Stomach (tissue), 9 donors: ENCODE measurements around the gene DCP1A. TPM values are rescaled to one million over a fixed set of nuclear protein-coding genes. Genes with fewer than 3 reads are reported as not detected.
A peak's percentile ranks its signal among the peaks of the same experiment; 100 is the strongest.

Source experiments
- DNase-seq, 2 donors: peaks; one replicate each; pipeline versions ENCODE4 v3.0.0 to v3.0.0-alpha.2; 2013 to 2019
- H3K27ac ChIP-seq, 5 donors: fragments of 200-600 bp in 4 of 5; sonication (generic) in 4 of 5; one replicate each; pipeline ENCODE4 v1.5.1; 2013 to 2019; ENCODE audit warnings: mild to moderate bottlenecking in 1 of 5, moderate library complexity in 1 of 5
- H3K27me3 ChIP-seq, 3 donors: fragments of 200-600 bp; sonication (generic); one replicate each; pipeline ENCODE4 v1.5.1; 2017 to 2019; ENCODE audit warnings: mixed run types in 1 of 3
- H3K36me3 ChIP-seq, 4 donors: fragments of 200-600 bp; sonication (generic); 1 replicate in 3 of 4; 2 replicates in 1 of 4; pipeline ENCODE4 v1.5.1; 2016 to 2019
- H3K4me1 ChIP-seq, 4 donors: fragments of 200-600 bp; sonication (generic); one replicate each; pipeline ENCODE4 v1.5.1; 2016 to 2019
- H3K4me3 ChIP-seq, 4 donors: fragments of 200-600 bp; sonication (generic) in 3 of 4; one replicate each; pipeline ENCODE4 v1.5.1; 2016 to 2019; ENCODE audit warnings: mild to moderate bottlenecking in 1 of 4
- H3K9me3 ChIP-seq, 4 donors: fragments of 200-600 bp; sonication (generic); one replicate each; pipeline ENCODE4 v1.5.1; 2016 to 2019
- EP300 ChIP-seq: sonication (generic); formaldehyde crosslinking; IDR thresholded peaks from one replicate; pipeline ENCODE4 v1.6.1; 2017; ENCODE audit warnings: antibody characterized with exemption
- POLR2A ChIP-seq, 4 donors: fragments of 450-650 bp; IDR thresholded peaks; one replicate each; pipeline ENCODE4 v1.6.1; 2016; ENCODE audit warnings: antibody characterized with exemption in 4 of 4, control low read depth in 2 of 4, mild to moderate bottlenecking in 1 of 4, moderate library complexity in 1 of 4
- POLR2AphosphoS5 ChIP-seq, 3 donors: sonication (generic); formaldehyde crosslinking; IDR thresholded peaks; one replicate each; pipeline ENCODE4 v1.6.1; 2016; ENCODE audit warnings: antibody characterized with exemption in 3 of 3
- WGBS, 5 donors: extraction: QIAGEN DNeasy Blood & Tissue Kit in 3 of 5; methylation state at CpG; one replicate each; pipeline versions ENCODE4 v1.1.5 to v1.1.7; 2013 to 2018; 5-methylcytosine and 5-hydroxymethylcytosine counted together
- intact Hi-C: fragments of 100-400 bp; cut with DNase I; formaldehyde crosslinking; loops from one replicate; pipeline ENCODE4 v1.15.1; 2023; ENCODE audit warnings: low total_unique reads
- polyA plus RNA-seq, 3 donors: library from polyadenylated mRNA; stranded (reverse); fragments of 200-250 nt; gene quantifications; one replicate each; pipeline ENCODE4 v1.2.3, GENCODE V29; 2013
- total RNA-seq, 5 donors: library from RNA; depleted of rRNA; stranded (reverse); fragments of >200 nt; gene quantifications; one replicate each; pipeline versions ENCODE4 v1.1.0 to v1.2.3, GENCODE V29; 2014 to 2016
- TF ChIP-seq, protein P1 (sequence below), 7 experiments: fragments of 450-650 bp in 4 of 7; fragments of 200-600 bp in 3 of 7; sonication (generic) in 3 of 7; IDR thresholded peaks; one replicate each; pipeline ENCODE4 v1.5.1; 2016 to 2019; ENCODE audit warnings: antibody characterized with exemption in 7 of 7, control low read depth in 2 of 7, mild to moderate bottlenecking in 1 of 7
- donor health status: healthy with polysubstance abuse.
- donor health status: Bipolar disorder and iron deficiency.
- donor health status: healthy.

DCP1A gene
- total and polyA plus RNA-seq, 8 donors = 4.5 to 20.6 (median 11.2) TPM

DNA sequence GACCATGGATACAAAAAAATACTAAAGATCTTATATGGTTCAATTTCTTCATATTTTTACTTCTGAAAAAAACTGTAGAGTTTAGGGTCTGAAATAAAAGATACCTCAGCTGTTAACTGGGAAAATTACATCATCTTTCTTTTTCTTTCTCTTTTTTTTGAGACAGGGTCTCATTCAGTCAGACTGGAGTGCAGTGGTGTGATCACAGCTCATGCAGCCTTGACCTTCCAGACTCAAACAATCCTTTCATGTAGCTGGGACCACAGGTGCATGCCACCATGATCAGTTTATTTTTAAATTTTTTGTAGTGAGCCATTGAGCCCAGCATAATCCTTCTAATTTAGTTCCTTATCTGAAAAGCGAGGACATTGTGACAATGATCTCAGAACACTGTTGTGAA, 51.9 kb downstream of the DCP1A start:
- Histone ChIP-seq H3K4me3 (no peak overlapping the region), H3K4me1 (peaks cover 0 to 12% (median 5%) of the 10 kb centered on the region in 4 donors), H3K27ac (no peak overlapping the region), H3K9me3 (no peaks in the 10 kb centered on the region), H3K27me3 (no peaks in the 10 kb centered on the region), H3K36me3 (peaks cover 11 to 77% (median 66%) of the 10 kb centered on the region in 4 donors)
- intact Hi-C loops = no loop called here
- 94 to 100% (median 98%) methylated on average over 1 of the region's 1 CpG for WGBS, 5 donors
- no peak for TF ChIP-seq POLR2AphosphoS5 (IDR thresholded peaks at IDR 0.05)
- TF ChIP-seq, protein P1, sequence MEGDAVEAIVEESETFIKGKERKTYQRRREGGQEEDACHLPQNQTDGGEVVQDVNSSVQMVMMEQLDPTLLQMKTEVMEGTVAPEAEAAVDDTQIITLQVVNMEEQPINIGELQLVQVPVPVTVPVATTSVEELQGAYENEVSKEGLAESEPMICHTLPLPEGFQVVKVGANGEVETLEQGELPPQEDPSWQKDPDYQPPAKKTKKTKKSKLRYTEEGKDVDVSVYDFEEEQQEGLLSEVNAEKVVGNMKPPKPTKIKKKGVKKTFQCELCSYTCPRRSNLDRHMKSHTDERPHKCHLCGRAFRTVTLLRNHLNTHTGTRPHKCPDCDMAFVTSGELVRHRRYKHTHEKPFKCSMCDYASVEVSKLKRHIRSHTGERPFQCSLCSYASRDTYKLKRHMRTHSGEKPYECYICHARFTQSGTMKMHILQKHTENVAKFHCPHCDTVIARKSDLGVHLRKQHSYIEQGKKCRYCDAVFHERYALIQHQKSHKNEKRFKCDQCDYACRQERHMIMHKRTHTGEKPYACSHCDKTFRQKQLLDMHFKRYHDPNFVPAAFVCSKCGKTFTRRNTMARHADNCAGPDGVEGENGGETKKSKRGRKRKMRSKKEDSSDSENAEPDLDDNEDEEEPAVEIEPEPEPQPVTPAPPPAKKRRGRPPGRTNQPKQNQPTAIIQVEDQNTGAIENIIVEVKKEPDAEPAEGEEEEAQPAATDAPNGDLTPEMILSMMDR (IDR thresholded peaks at IDR 0.05) = no peak
- TF ChIP-seq EP300 = no peak
- no peak for DNase-seq

DNA sequence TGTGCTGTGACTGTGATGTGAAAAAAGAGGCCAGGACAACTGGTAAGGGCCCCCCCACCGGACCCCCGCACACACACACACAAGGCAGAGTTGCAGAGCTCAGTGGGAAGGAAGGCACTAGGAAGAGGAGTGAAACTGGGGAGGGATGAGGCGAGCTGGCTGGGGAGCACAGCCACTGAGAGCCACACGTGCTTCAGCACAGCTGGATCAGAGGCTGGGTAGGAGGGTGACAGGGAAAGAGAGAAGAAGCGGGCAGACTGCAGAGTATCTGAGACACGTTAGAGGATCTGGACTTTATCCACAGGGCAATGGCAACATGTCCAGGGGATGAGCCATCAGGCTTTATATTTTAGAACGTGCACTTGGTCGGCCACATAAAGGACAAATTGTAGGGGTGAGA, 53.5 kb downstream of the DCP1A start:
- Histone ChIP-seq H3K27me3 (no peaks in the 10 kb centered on the region), H3K27ac (no peak overlapping the region), H3K9me3 (no peaks in the 10 kb centered on the region), H3K36me3 (peaks cover 11 to 77% (median 70%) of the 10 kb centered on the region in 4 donors), H3K4me1 (no peaks in the 10 kb centered on the region), H3K4me3 (no peak overlapping the region)
- intact Hi-C loops = no loop called here
- no peak for DNase-seq
- 88 to 94% (median 91%) methylated on average over 8 of the region's 8 CpGs for WGBS, 5 donors
- TF ChIP-seq, protein P1 (IDR thresholded peaks at IDR 0.05) = no peak
- TF ChIP-seq EP300 = no peak
- TF ChIP-seq POLR2AphosphoS5 (IDR thresholded peaks at IDR 0.05) = no peak
- no peak for TF ChIP-seq POLR2A (IDR thresholded peaks at IDR 0.05)

DNA sequence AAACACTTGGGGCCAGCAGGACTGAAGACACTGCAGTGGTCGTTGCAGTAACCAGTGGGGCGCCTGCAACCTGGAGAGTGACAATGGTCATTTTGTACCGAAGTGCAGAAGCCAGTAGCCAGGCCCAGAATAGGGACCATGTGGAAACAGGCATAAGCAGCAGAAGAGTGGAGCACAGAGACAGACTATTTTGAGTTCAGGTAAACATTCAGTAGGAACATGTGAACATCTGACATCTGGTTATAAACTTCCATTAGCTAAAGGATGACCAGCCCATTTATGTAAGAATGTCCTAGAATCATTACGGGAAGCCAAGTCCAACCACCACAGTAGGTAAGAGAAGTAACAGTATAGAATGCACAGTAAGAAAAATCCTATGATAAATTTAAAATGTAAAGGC, 59.1 kb downstream of the DCP1A start:
- H3K27me3 ChIP-seq = no peaks in the 10 kb centered on the region
- no peak for DNase-seq
- TF ChIP-seq POLR2A (IDR thresholded peaks at IDR 0.05) (no peak), EP300 (no peak), POLR2AphosphoS5 (IDR thresholded peaks at IDR 0.05) (no peak)
- TF ChIP-seq, protein P1 (IDR thresholded peaks at IDR 0.05) = no peak
- H3K27ac ChIP-seq = peak overlapping the region in 1 of 5 donors; percentile 60
- WGBS, 5 donors = 59 to 74% (median 69%) methylated on average over 4 of the region's 4 CpGs
- H3K4me1 ChIP-seq = peaks cover 0 to 19% (median 4%) of the 10 kb centered on the region in 4 donors
- intact Hi-C loops = no loop called here
- H3K9me3 ChIP-seq = no peaks in the 10 kb centered on the region
- peaks cover 18 to 90% (median 87%) of the 10 kb centered on the region in 4 donors for H3K36me3 ChIP-seq
- no peak overlapping the region for H3K4me3 ChIP-seq

DNA sequence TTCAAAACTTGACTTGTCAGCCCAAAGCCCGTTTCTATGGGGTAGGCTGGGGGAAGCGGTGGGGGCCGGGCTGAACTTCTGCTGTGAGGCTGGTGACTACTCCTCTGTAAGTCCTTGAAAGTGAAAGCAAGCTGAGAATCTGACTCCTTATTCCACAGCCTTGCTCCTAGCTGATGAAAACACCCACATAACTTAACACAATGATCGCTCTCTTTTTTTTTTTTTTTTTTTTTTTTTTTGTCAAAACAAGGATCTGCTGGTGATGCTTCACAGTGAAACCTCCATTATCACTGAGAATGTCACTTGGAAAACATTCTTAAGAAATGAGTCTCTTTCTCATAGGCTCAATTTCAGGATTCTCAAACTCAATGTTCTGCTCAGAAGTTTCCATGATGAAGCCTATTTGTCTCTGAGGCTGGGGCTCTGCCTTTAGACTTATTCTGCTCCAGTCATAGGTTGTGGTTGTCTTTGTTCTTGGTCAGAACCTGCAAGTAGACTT, 60.2 kb downstream of the DCP1A start:
- intact Hi-C loops = no loop called here
- peak in 1 of 2 donors; percentile 20 for DNase-seq
- Histone ChIP-seq H3K9me3 (no peaks in the 10 kb centered on the region), H3K36me3 (peaks cover 16 to 87% (median 82%) of the 10 kb centered on the region in 4 donors), H3K27ac (peak overlapping the region in 1 of 5 donors; percentile 60), H3K4me3 (no peak overlapping the region), H3K27me3 (no peaks in the 10 kb centered on the region), H3K4me1 (peaks cover 0 to 19% (median 4%) of the 10 kb centered on the region in 4 donors)
- WGBS, 5 donors = 63 to 85% (median 78%) methylated on average over 4 of the region's 4 CpGs
- TF ChIP-seq, protein P1 (IDR thresholded peaks at IDR 0.05) = no peak
- no peak for TF ChIP-seq POLR2AphosphoS5 (IDR thresholded peaks at IDR 0.05)
